ENCODE measurements around the gene XPO4.
A peak's percentile ranks its signal among the peaks of the same experiment; 100 is the strongest.

Gene XPO4

GRCh38 chr13:20778311-20778710, 124.2 kb downstream of the XPO4 start:
- Histone ChIP-seq H3K4me3 (ENCODE audit: insufficient read length, low read depth) (no peak overlapping the region), H3K9me3 (ENCODE audit: insufficient read depth, low read length) (no peaks in the 10 kb centered on the region), H3K9ac (ENCODE audit: insufficient read length, low read depth) (no peak overlapping the region), H3K27me3 (ENCODE audit: insufficient read depth, insufficient read length) (no peaks in the 10 kb centered on the region), H3K36me3 (ENCODE audit: insufficient read depth, insufficient read length, low read length) (peaks cover 22% of the 10 kb centered on the region), H3K4me1 (ENCODE audit: insufficient read depth, insufficient read length) (no peaks in the 10 kb centered on the region)
- TF ChIP-seq YY1 (IDR thresholded peaks at IDR 0.05; ENCODE audit: insufficient read depth, insufficient read length) = no peak
- TF ChIP-seq SUZ12 (IDR thresholded peaks at IDR 0.05; ENCODE audit: extremely low read depth, insufficient read depth, insufficient read length) = no peak
- no peak for TF ChIP-seq ZNF274 (IDR thresholded peaks at IDR 0.05; ENCODE audit: low read depth, low read length)
- no peak for DNase-seq (ENCODE audit: low read depth, low spot score)

GRCh38 chr13:20776751-20777150, 125.8 kb downstream of the XPO4 start:
- no peak overlapping the region for H3K9ac ChIP-seq (ENCODE audit: insufficient read length, low read depth)
- H3K4me3 ChIP-seq (ENCODE audit: insufficient read length, low read depth) = no peak overlapping the region
- H3K9me3 ChIP-seq (ENCODE audit: insufficient read depth, low read length) = no peaks in the 10 kb centered on the region
- TF ChIP-seq ZNF274 (IDR thresholded peaks at IDR 0.05; ENCODE audit: low read depth, low read length) (no peak), SUZ12 (IDR thresholded peaks at IDR 0.05; ENCODE audit: extremely low read depth, insufficient read depth, insufficient read length) (no peak), YY1 (IDR thresholded peaks at IDR 0.05; ENCODE audit: insufficient read depth, insufficient read length) (no peak)
- H3K4me1 ChIP-seq (ENCODE audit: insufficient read depth, insufficient read length) = no peaks in the 10 kb centered on the region
- peak; percentile 16 for DNase-seq (ENCODE audit: low read depth, low spot score)
- peaks cover 10% of the 10 kb centered on the region for H3K36me3 ChIP-seq (ENCODE audit: insufficient read depth, insufficient read length, low read length)
- H3K27me3 ChIP-seq (ENCODE audit: insufficient read depth, insufficient read length) = no peaks in the 10 kb centered on the region

- TF ChIP-seq YY1 (IDR thresholded peaks at IDR 0.05; ENCODE audit: insufficient read depth, insufficient read length) = no peak
- no peak for TF ChIP-seq SUZ12 (IDR thresholded peaks at IDR 0.05; ENCODE audit: extremely low read depth, insufficient read depth, insufficient read length)
- no peak for TF ChIP-seq ZNF274 (IDR thresholded peaks at IDR 0.05; ENCODE audit: low read depth, low read length)
- H3K9me3 ChIP-seq (ENCODE audit: insufficient read depth, low read length) = no peaks in the 10 kb centered on the region
Measured at GRCh38 chr13:20775961-20776360, 126.6 kb downstream of the XPO4 start.

GRCh38 chr13:20774746-20775145, 127.8 kb downstream of the XPO4 start:
- TF ChIP-seq SUZ12 (IDR thresholded peaks at IDR 0.05; ENCODE audit: extremely low read depth, insufficient read depth, insufficient read length) (no peak), YY1 (IDR thresholded peaks at IDR 0.05; ENCODE audit: insufficient read depth, insufficient read length) (no peak), ZNF274 (IDR thresholded peaks at IDR 0.05; ENCODE audit: low read depth, low read length) (no peak)
- H3K4me3 ChIP-seq (ENCODE audit: insufficient read length, low read depth) = no peak overlapping the region
- H3K27me3 ChIP-seq (ENCODE audit: insufficient read depth, insufficient read length) = no peaks in the 10 kb centered on the region
- DNase-seq (ENCODE audit: low read depth, low spot score) = no peak
- peak overlapping the region; percentile 32 for H3K9ac ChIP-seq (ENCODE audit: insufficient read length, low read depth)
- H3K36me3 ChIP-seq (ENCODE audit: insufficient read depth, insufficient read length, low read length) = peaks cover 12% of the 10 kb centered on the region
- no peaks in the 10 kb centered on the region for H3K4me1 ChIP-seq (ENCODE audit: insufficient read depth, insufficient read length)
- H3K9me3 ChIP-seq (ENCODE audit: insufficient read depth, low read length) = 0 out of 2 replicates have a peak, but pooled peaks cover 6% of the 10 kb centered on the region

More at GRCh38 chr13:20775961-20776360, 126.6 kb downstream of the XPO4 start:
- no peak overlapping the region for H3K9ac ChIP-seq (ENCODE audit: insufficient read length, low read depth)
- no peak for DNase-seq (ENCODE audit: low read depth, low spot score)
- no peaks in the 10 kb centered on the region for H3K4me1 ChIP-seq (ENCODE audit: insufficient read depth, insufficient read length)
- H3K4me3 ChIP-seq (ENCODE audit: insufficient read length, low read depth) = no peak overlapping the region
- H3K27me3 ChIP-seq (ENCODE audit: insufficient read depth, insufficient read length) = no peaks in the 10 kb centered on the region
- H3K36me3 ChIP-seq (ENCODE audit: insufficient read depth, insufficient read length, low read length) = peaks cover 7% of the 10 kb centered on the region

GRCh38 chr13:20773194-20774080, 129.1 kb downstream of the XPO4 start, which contains the start of gene EEF1AKMT1:
Gene EEF1AKMT1, minus strand, starts transcription at chr13:20773961. Its CDS starts 16,363 bp downstream, at chr13:20757598.
- Histone ChIP-seq H3K27me3 (ENCODE audit: insufficient read depth, insufficient read length) (no peaks in the 10 kb centered on the region), H3K4me3 (ENCODE audit: insufficient read length, low read depth) (peak within 1 kb of the TSS; percentile 80), H3K36me3 (ENCODE audit: insufficient read depth, insufficient read length, low read length) (peaks cover 12% of the 10 kb centered on the region), H3K4me1 (ENCODE audit: insufficient read depth, insufficient read length) (peaks cover 2% of the 10 kb centered on the region), H3K9ac (ENCODE audit: insufficient read length, low read depth) (peak within 1 kb of the TSS; percentile 94), H3K9me3 (ENCODE audit: insufficient read depth, low read length) (0 out of 2 replicates have a peak, but pooled peaks cover 10% of the 10 kb centered on the region)
- DNase-seq (ENCODE audit: low read depth, low spot score) = peak; percentile 83
- TF ChIP-seq YY1 (IDR thresholded peaks at IDR 0.05; ENCODE audit: insufficient read depth, insufficient read length) (no peak), ZNF274 (IDR thresholded peaks at IDR 0.05; ENCODE audit: low read depth, low read length) (no peak), SUZ12 (IDR thresholded peaks at IDR 0.05; ENCODE audit: extremely low read depth, insufficient read depth, insufficient read length) (no peak)

- Histone ChIP-seq H3K9ac (ENCODE audit: insufficient read length, low read depth) (peak overlapping the region; percentile 94), H3K9me3 (ENCODE audit: insufficient read depth, low read length) (peaks cover 13% of the 10 kb centered on the region; the same call in 1 of the 2 replicates), H3K36me3 (ENCODE audit: insufficient read depth, insufficient read length, low read length) (peaks cover 12% of the 10 kb centered on the region), H3K4me1 (ENCODE audit: insufficient read depth, insufficient read length) (peaks cover 2% of the 10 kb centered on the region), H3K4me3 (ENCODE audit: insufficient read length, low read depth) (peak overlapping the region; percentile 80), H3K27me3 (ENCODE audit: insufficient read depth, insufficient read length) (no peaks in the 10 kb centered on the region)
- TF ChIP-seq SUZ12 (IDR thresholded peaks at IDR 0.05; ENCODE audit: extremely low read depth, insufficient read depth, insufficient read length) (no peak), ZNF274 (IDR thresholded peaks at IDR 0.05; ENCODE audit: low read depth, low read length) (no peak), YY1 (IDR thresholded peaks at IDR 0.05; ENCODE audit: insufficient read depth, insufficient read length) (no peak)
- no peak for DNase-seq (ENCODE audit: low read depth, low spot score)
Measured at GRCh38 chr13:20772401-20773131, 130.0 kb downstream of the XPO4 start.
